Anterior cingulate cortex (tissue), 58 donors: ENCODE data around the gene OR1J1.

Source experiments
- DNase-seq, 58 donors: peaks; one replicate each; lab custom pipeline; 2025; lab: John Stamatoyannopoulos, UW

Gene OR1J1, protein sequence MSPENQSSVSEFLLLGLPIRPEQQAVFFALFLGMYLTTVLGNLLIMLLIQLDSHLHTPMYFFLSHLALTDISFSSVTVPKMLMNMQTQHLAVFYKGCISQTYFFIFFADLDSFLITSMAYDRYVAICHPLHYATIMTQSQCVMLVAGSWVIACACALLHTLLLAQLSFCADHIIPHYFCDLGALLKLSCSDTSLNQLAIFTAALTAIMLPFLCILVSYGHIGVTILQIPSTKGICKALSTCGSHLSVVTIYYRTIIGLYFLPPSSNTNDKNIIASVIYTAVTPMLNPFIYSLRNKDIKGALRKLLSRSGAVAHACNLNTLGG

DNA sequence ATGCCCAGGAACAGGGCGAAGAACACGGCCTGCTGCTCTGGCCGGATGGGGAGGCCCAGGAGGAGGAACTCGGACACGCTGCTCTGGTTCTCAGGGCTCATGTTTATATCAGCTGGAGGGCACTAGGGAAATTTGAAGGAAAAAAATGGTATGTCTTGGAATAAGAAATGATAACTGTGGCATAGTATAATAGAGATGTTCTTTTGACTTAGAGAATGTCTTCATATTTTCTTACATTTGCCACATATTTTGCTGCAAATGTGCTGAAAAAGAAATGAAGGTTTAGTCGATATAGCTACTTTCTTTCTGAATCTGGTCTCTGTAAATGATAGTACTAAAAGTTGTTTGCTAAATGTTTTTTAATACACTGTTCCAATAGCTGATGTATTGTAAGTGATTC, at the start of gene OR1J1:
Gene OR1J1 (minus strand): TSS at position 101 of the 400 bp plus-strand sequence. CDS start 0 bp downstream, at position 101.
- DNase-seq: no peak

GRCh38 chr9:122527193-122527592, 49.5 kb upstream of the OR1J1 start, which contains the start of gene OR1N1:
Gene OR1N1 (minus strand): TSS chr9:122527293. CDS start chr9:122527293, 0 bp downstream.
- DNase-seq: no peak

DNA sequence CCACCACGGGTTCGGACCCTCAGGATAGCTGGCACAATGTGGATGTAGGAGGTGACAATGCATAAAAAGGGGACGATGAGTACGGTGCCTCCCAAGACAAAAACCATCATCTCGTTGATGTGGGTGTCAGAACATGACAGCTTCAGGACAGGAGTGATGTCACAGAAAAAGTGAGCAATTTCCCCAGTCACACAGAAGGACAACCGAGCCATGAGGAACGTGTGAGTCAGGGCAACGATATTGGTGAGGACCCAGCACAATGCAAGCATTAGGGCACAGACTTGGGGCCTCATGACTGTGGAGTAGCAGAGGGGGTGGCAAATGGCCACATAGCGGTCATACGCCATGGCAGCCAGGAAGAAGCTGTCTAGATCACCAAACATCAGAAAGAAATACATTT, 48.9 kb upstream of the OR1J1 start:
- DNase-seq: no peak

- DNase-seq: no peak
These were observed 41.6 kb upstream of the OR1J1 start for GRCh38 chr9:122519376-122519775.

DNA sequence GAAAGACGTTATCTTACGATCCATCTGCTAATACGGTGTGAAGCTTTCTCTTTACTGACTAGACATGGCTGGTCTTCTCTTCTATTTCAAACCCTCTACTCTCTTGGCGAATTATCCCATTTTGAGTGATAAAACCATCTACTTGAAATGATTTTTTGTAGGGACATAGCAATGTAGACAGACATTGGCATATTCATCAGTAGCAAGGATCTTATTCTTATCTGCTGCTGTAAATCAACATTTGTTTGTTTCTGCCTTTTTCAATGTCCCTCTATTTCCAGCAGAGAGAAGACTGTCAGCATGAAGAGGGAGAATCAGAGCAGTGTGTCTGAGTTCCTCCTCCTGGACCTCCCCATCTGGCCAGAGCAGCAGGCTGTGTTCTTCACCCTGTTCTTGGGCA, 41.1 kb upstream of the OR1J1 start, which contains the start of gene OR1J4:
Gene OR1J4 (plus strand): TSS at position 301 of the 400 bp plus-strand sequence. CDS start 0 bp downstream, at position 301.
- DNase-seq: no peak

DNA sequence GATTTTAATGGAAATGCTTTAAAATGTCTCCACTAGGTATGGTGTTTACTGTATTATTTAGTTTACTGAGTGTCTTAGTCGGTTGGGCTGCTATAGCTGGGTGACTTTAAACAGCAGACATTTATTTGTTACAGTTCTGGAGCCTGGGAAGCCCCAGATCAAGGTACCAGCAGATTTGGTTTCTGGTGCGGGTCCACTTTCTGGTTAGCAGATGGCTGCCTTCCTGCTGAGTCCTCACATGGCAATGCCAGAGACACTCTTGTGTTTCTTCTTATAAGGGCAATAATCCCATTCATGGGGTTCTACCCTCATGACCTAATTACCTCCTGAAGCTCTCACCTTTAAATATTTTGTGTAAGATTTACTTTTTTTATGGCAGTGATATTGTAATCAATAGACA, 40.5 kb upstream of the OR1J1 start:
- DNase-seq: no peak

DNA sequence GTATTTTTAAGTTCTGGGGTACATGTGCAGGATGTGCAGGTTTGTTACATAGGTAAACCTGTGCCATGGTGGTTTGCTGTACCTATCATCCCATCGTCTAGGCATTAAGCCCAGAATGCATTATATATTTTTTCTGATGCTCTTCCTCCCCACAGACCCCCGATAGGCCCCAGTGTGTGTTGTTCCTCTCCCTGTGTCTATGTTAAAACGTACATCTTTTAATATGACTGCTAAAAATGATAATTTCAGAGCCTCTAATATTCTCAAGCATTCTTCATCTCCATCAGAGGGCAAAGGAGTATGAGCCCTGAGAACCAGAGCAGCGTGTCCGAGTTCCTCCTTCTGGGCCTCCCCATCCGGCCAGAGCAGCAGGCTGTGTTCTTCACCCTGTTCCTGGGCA, 32.8 kb upstream of the OR1J1 start, which contains the start of gene OR1J2:
Gene OR1J2 (plus strand): TSS at position 301 of the 400 bp plus-strand sequence. CDS start 0 bp downstream, at position 301.
- DNase-seq: no peak

- DNase-seq: no peak
These were observed 29.2 kb upstream of the OR1J1 start for GRCh38 chr9:122506964-122507363.

- no peak for DNase-seq
These were observed 21.2 kb upstream of the OR1J1 start for GRCh38 chr9:122498883-122499288.

GRCh38 chr9:122479062-122479461, 1.3 kb upstream of the OR1J1 start:
- no peak for DNase-seq

- no peak for DNase-seq
These were observed 380 bp downstream of the OR1J1 start for GRCh38 chr9:122477346-122477745.

GRCh38 chr9:122475717-122476116, 2.0 kb downstream of the OR1J1 start:
- DNase-seq: no peak

DNA sequence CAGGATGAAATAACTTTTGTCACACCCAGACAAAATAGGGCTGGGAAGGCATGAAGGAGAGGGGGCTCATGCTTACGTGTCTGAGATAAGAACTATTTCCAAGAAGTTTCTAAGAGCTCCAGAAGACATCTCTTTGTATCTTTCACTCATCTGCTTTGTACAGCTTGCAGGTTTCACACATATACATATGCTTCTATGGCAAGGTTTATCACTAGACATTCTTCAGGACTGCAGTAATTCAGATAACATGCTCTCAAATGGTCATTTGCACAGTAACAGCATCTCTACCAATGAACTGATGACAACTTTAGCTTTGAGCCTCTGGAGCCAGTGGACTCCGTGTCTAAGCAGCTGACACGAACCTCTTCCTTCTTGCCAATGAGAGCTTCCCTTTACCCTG, 3.2 kb downstream of the OR1J1 start:
- DNase-seq: no peak

- DNase-seq: no peak
These were observed 9.0 kb downstream of the OR1J1 start for GRCh38 chr9:122468735-122469134.

GRCh38 chr9:122466456-122466855, 11.3 kb downstream of the OR1J1 start:
- no peak for DNase-seq

GRCh38 chr9:122464633-122465567, 12.8 kb downstream of the OR1J1 start:
- peak in 53 of 58 donors; percentile 11 to 85 (median 52) for DNase-seq

GRCh38 chr9:122463828-122464632, 13.7 kb downstream of the OR1J1 start:
- no peak for DNase-seq

- DNase-seq: no peak
These were observed 19.9 kb downstream of the OR1J1 start for GRCh38 chr9:122457787-122458186.

GRCh38 chr9:122456123-122456522, 21.6 kb downstream of the OR1J1 start:
- DNase-seq: no peak

DNA sequence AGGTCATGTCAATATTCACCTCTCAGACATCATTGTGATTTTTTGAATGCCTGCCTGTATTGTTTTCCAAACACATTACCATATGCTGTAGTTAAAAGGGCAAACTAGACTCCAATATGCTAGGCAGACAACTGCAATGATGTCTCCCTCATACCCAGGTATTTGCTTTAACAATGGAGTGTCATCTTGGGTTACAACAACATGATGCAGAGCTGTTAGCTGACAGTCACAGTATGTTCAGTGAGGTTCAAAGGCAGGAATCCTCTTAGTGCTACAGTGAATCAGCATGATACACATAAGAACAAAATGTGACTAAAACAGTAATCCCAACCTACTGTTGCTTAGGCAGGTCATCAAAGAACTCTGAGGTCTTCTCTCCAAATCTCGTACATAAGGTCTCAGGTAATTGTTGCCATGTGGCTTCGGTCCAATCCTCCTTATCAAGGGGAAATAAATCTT, 24.0 kb downstream of the OR1J1 start:
- DNase-seq: no peak
